HUES48 (cell line): ENCODE measurements around the gene TRPM2.

Source experiments
- H3K27ac ChIP-seq: one replicate; pipeline ENCODE4 v1.7.0; 2013; ENCODE audit warnings: low read depth, low read length, inconsistent platforms
- H3K27me3 ChIP-seq: 2 replicates; pipeline ENCODE4 v1.6.1; 2013; ENCODE audit warnings: mild to moderate bottlenecking, low read length; ENCODE audit not compliant: control insufficient read depth, insufficient read depth
- H3K36me3 ChIP-seq: 2 replicates; pipeline ENCODE4 v1.6.1; 2013; ENCODE audit warnings: low read length; ENCODE audit not compliant: control insufficient read depth, insufficient read depth
- H3K4me1 ChIP-seq: 2 replicates; pipeline ENCODE4 v1.6.1; 2013; ENCODE audit warnings: mild to moderate bottlenecking, low read length; ENCODE audit not compliant: control insufficient read depth, insufficient read depth
- H3K4me3 ChIP-seq: 2 replicates; pipeline ENCODE4 v1.5.1; 2013; ENCODE audit warnings: mild to moderate bottlenecking, low read depth, low read length
- H3K9ac ChIP-seq: 2 replicates; pipeline ENCODE4 v1.6.1; 2013; ENCODE audit warnings: mild to moderate bottlenecking, low read depth, low read length, moderate library complexity
- H3K9me3 ChIP-seq: 2 replicates; pipeline ENCODE4 v1.6.1; 2013; ENCODE audit warnings: low read length; ENCODE audit not compliant: control insufficient read depth, insufficient read depth

Gene TRPM2

DNA sequence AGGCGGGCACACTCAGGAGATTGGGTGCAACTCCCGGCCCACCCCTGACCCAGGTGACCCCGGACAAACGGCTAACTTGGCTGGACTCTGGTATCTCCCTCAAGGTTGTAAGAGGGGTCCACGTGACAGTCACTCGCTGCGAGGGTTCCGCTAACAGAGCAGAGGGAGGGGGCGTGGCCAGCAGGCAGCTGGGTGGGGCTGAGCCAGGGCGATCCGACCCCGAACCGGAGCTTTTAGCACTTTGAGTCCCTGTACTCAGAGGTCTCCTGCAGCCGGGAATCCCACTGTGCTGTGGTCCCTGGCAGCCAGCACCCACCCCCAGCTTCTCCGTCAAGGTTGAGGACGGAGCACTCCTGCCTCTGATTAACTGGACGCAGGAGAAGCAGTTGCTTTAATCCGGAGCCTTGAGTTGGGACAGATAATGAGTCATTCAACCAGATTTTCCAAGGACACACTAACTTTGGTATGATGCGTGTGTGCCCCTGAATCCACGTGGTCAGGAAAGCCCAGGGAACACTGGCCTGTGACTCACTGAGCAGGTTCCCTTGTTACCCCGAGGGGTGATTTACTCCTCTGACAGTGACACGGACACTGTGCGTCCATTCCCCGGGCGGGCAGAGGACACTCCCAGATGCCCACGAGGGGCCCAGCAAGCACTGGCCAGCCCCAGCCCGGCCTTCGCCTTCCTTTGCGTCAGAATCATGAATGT lies 16.8 kb downstream of the TRPM2 start:
- H3K4me1 ChIP-seq: peaks cover 3% of the 10 kb centered on the region; the same call in 1 of the 2 replicates
- peaks cover 6% of the 10 kb centered on the region; the same call in 1 of the 2 replicates for H3K9me3 ChIP-seq
- H3K36me3 ChIP-seq: no peaks in the 10 kb centered on the region
- H3K27ac ChIP-seq: no peak overlapping the region
- H3K27me3 ChIP-seq: peaks cover 10% of the 10 kb centered on the region
- peak overlapping the region; percentile 22; the same call in 1 of the 2 replicates for H3K4me3 ChIP-seq
- H3K9ac ChIP-seq: no peak overlapping the region

- no peak overlapping the region for H3K4me3 ChIP-seq
- peaks cover 3% of the 10 kb centered on the region; the same call in 1 of the 2 replicates for H3K4me1 ChIP-seq
- peaks cover 6% of the 10 kb centered on the region; the same call in 1 of the 2 replicates for H3K9me3 ChIP-seq
- H3K36me3 ChIP-seq: no peaks in the 10 kb centered on the region
- no peak overlapping the region for H3K27ac ChIP-seq
- H3K27me3 ChIP-seq: peaks cover 10% of the 10 kb centered on the region
- no peak overlapping the region for H3K9ac ChIP-seq
Measured at GRCh38 chr21:44370786-44371410, 17.5 kb downstream of the TRPM2 start.

DNA sequence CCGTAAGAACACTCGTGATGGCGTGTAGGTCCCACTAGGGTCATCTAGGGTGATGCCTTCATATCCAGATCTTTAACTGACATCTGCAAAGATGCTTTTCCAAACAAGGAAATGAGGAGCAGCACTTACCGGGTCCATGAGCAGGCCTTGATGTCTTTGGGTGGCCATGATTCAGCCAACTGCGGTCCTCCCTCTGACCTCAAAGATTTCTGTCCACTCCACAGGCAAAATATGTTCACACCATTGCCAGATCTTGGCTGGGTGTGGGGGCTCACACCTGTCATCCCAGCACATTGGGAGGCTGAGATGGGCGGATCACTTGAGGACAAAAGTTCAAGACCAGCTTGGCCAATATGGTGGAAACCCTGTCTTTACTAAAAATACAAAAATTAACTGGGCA lies 18.2 kb downstream of the TRPM2 start:
- Histone ChIP-seq H3K4me3 (no peak overlapping the region), H3K36me3 (no peaks in the 10 kb centered on the region), H3K9ac (no peak overlapping the region), H3K4me1 (peaks cover 3% of the 10 kb centered on the region; the same call in 1 of the 2 replicates), H3K9me3 (peaks cover 6% of the 10 kb centered on the region; the same call in 1 of the 2 replicates), H3K27ac (no peak overlapping the region), H3K27me3 (peaks cover 10% of the 10 kb centered on the region)

DNA sequence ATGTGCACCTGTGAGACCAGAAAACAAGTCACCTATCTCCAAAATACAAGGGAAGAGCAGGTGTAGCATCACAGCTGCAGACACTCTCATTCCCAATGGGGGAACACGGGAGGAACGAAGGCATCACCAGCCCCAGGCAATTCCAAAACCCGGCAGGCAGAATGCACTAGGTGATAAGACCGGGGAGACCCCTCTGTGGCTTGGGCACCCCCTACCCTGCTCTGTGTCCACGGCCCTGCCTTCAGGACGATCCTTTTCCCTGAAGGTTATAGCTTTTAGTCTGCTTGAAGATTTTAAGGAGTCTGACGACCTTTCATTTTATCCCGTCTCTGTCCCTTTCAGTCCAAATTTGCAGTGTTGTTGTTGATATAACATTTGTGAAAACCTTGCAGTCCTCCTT lies 19.2 kb downstream of the TRPM2 start:
- H3K9ac ChIP-seq: no peak overlapping the region
- H3K4me1 ChIP-seq: peaks cover 3% of the 10 kb centered on the region; the same call in 1 of the 2 replicates
- H3K9me3 ChIP-seq: peaks cover 6% of the 10 kb centered on the region; the same call in 1 of the 2 replicates
- no peak overlapping the region for H3K27ac ChIP-seq
- H3K4me3 ChIP-seq: no peak overlapping the region
- H3K36me3 ChIP-seq: no peaks in the 10 kb centered on the region
- peaks cover 10% of the 10 kb centered on the region for H3K27me3 ChIP-seq

DNA sequence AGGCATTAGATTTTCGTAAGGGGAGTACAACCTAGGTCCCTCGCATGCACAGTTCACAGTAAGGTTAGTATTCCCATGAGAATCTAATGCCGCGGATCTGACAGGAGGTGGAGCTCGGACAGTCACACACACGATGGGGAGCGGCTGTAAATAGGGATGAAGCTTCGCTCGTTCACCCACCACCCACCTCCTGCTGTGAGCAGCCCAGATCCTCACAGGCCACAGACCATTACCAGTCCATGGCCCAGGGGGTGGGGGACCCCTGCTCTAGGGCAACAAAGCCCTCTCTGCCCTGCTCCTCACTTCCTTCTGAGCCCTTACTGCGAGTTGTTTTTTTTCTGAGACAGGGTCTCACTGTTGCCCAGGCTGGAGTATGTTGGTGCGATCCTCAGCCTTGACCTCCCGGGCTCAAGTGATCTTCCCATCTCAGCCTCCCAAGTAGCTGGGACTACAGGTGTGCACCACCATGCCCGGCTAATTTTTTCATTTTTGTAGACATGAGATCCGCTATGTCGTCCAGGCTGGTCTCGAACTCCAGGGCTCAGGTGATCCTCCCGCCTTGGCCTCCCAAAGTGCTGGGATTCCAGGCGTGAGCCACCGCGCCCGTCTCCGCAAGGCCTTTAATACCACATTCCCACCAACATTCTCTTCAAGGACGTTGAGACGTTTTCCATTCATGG lies 21.3 kb downstream of the TRPM2 start:
- H3K36me3 ChIP-seq: no peaks in the 10 kb centered on the region
- no peak overlapping the region for H3K4me3 ChIP-seq
- no peak overlapping the region for H3K9ac ChIP-seq
- peaks cover 6% of the 10 kb centered on the region; the same call in 1 of the 2 replicates for H3K9me3 ChIP-seq
- H3K27me3 ChIP-seq: peaks cover 10% of the 10 kb centered on the region
- H3K27ac ChIP-seq: no peak overlapping the region
- H3K4me1 ChIP-seq: peaks cover 3% of the 10 kb centered on the region; the same call in 1 of the 2 replicates

DNA sequence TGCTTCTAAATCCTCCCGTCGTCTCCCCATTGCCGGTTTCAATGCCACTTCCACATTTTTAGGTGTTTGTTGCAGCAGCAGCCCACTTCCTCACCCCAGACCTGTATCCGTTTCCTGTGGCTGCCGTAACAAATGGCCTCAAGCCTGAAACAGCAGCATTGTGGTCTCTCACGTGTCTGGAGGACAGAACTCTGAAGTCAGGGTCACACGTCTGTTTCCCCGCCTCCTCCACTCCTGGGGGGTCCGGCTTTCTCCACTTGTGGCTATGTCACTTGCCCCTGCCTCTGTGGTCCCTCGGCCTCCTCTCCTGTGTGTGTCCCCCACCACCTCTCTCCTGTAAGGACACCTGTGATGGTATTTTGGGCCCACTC lies 21.8 kb downstream of the TRPM2 start:
- H3K36me3 ChIP-seq: no peaks in the 10 kb centered on the region
- no peak overlapping the region for H3K27ac ChIP-seq
- H3K9ac ChIP-seq: no peak overlapping the region
- no peak overlapping the region for H3K4me3 ChIP-seq
- H3K4me1 ChIP-seq: peaks cover 1% of the 10 kb centered on the region; the same call in 1 of the 2 replicates
- peaks cover 6% of the 10 kb centered on the region; the same call in 1 of the 2 replicates for H3K9me3 ChIP-seq
- H3K27me3 ChIP-seq: peaks cover 8% of the 10 kb centered on the region

- Histone ChIP-seq H3K9ac (no peak overlapping the region), H3K36me3 (no peaks in the 10 kb centered on the region), H3K27ac (no peak overlapping the region), H3K4me3 (no peak overlapping the region), H3K4me1 (no peaks in the 10 kb centered on the region), H3K27me3 (peaks cover 2% of the 10 kb centered on the region; the same call in 1 of the 2 replicates), H3K9me3 (peaks cover 6% of the 10 kb centered on the region; the same call in 1 of the 2 replicates)
Measured at GRCh38 chr21:44375761-44376241, 22.4 kb downstream of the TRPM2 start.

- no peaks in the 10 kb centered on the region for H3K27me3 ChIP-seq
- H3K27ac ChIP-seq: no peak overlapping the region
- H3K9me3 ChIP-seq: peaks cover 6% of the 10 kb centered on the region; the same call in 1 of the 2 replicates
- no peak overlapping the region for H3K4me3 ChIP-seq
- no peaks in the 10 kb centered on the region for H3K4me1 ChIP-seq
- H3K36me3 ChIP-seq: no peaks in the 10 kb centered on the region
- no peak overlapping the region for H3K9ac ChIP-seq
Measured at GRCh38 chr21:44376606-44377005, 23.2 kb downstream of the TRPM2 start.

DNA sequence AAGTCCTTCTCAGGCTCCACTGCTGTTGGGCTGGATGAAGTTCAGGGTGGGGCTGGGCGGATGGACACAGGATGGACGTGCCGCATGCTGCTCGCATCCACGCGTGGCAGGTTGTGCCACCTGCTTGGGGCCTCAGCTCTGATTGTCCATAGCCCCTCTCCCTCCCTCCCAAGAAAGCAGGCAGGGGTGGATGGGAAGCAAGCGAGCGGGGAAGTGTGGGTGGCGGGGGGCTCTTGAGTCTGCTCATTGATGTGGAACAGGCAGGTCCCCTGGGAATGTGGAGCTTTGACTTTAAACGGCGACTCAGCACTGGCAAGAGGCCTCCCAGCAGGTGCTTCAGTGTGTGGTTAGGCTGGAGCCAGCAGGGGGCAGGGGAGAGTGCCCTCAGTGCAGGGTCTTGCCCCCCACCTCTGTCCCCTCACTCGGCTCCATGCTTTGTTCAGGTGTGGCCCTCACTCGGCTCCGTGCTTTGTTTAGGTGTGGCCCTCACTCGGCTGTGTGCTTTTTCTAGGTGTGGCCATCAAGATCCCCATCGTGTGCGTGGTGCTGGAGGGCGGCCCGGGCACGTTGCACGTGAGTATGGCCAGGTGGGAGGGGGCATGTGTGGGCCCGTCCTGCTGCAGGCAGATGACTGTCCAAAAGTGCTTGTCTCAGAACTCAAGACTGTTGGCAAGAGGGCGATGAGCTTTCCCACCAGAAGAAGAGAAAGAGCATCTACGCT lies 23.9 kb downstream of the TRPM2 start:
- no peak overlapping the region for H3K9ac ChIP-seq
- H3K9me3 ChIP-seq: peaks cover 6% of the 10 kb centered on the region; the same call in 1 of the 2 replicates
- H3K27ac ChIP-seq: no peak overlapping the region
- H3K4me3 ChIP-seq: no peak overlapping the region
- H3K36me3 ChIP-seq: no peaks in the 10 kb centered on the region
- no peaks in the 10 kb centered on the region for H3K4me1 ChIP-seq
- H3K27me3 ChIP-seq: no peaks in the 10 kb centered on the region

DNA sequence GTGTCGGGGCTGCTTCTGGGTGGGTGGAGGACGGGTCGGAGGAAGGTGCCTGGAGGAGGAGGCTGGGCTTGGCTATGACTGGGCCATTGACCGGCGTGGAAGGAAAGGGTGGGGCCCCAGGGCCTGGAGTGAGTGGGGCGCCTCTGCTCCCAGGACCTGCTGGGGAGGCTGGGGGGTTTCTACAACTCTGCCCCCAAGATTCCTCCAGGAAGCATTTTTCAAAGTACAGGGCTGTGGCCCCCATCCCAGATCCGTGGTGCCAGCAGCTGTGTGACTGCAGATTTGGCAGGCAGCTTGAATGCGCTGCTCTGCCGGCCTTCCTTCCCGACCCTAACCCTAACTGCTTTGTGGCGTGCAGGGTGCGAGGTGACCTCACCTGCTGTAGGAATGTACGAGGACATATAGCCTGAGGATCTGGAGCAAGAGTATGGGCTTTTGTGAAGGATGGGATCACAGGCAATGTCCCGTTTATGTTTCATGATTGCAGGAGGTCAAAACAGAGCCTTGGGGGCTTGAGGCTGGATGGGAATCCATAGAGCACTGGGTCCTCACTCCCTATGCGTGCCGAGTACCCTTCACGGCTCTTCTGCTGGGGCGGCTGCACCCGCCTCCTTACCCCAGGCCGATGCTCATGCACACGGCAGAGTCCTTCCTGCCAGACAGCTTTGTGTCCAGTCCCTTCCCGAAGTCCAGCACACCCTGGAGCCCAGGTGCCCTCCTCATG lies 24.7 kb downstream of the TRPM2 start:
- H3K4me1 ChIP-seq: no peaks in the 10 kb centered on the region
- H3K4me3 ChIP-seq: no peak overlapping the region
- H3K27me3 ChIP-seq: no peaks in the 10 kb centered on the region
- no peaks in the 10 kb centered on the region for H3K36me3 ChIP-seq
- no peak overlapping the region for H3K27ac ChIP-seq
- H3K9ac ChIP-seq: no peak overlapping the region
- H3K9me3 ChIP-seq: peaks cover 6% of the 10 kb centered on the region; the same call in 1 of the 2 replicates
